Measurements from ENCODE around the gene PAK5.

Gene PAK5

DNA sequence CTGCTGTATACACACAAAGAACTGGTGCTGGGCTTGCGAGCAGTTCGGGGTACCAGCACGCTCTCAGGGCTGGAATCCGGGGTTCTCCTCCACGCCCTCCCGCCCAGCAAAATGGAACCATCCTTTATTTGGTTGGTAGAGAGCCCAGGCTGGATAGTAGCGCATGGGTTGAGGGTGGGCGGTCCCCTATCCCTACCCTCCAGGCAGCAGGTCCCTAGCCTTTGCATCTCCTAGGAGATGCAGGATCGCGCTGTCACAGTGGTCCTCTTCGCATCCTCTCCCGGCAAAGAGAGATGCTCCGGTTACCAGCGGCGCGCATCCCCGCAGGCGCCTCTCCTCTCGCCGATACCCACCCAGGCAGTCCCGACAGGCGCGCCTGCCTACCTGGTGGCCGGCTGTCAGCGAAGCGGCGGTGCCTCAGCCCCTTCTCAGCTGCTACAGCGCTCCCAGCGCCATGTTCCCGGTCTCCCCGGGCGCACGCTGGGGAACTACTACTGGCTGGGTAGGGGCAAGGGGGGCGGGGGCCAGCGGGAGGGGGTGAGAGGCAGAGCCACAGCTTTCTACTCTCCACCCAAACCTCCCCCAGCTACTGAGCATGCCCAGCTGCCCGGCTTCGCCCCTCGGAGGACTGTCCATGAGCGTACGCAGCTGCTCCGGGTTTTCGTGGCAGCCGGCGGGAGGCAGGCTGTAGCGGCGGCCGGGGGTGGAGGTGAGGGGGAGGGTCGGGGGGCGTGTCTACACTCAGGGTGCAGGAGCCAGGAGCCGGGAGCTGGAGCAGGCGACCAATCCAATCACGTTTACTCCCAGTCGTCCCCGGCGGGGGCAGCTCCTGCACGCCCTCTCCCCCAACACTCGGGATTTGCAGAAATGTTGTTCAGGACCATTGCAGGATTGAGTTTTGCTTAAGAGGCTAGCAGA is at the start of gene PAK5:
Gene PAK5, minus strand, starts transcription at position 699 of the 918 bp plus-strand sequence. CDS start 194,748 bp downstream, outside the sequence.
- no peak for DNase-seq

DNA sequence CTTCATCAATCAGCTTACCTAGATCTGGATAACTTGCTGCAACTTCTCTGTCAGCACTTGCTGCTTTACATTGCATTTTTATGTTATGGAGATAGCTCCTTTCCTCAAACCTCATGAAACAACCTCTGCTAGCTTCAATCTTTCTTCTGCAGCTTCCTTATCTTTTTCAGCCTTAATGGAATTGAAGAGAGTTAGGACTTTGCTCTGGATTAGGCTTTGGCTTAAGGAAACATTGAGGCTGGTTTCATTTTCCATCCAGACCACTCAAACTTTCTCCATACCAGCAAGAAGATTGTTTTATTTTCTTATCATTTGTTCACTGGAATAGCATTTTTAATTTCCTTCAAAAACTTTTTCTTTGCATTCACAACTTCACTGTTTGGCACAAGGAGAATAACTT is 48.8 kb upstream of the PAK5 start:
- DNase-seq, result no peak

DNA sequence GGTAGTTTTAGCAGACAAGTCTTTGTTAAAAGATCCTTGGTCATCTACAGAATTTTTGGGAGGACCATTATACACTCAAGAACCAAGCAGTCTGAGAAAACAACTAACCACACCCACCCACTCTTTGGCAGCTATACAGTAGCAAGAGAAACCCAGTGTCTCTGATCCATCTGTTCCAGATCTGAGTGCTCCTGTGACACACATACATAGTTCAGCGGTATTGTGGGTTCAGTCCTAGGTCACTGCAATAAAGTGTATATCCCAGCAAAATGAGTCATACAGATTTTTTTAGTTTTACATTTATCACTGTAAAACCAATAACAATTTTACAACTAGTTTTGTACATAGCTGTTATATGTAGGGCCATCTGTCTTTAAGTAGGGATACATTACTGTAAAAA is 47.4 kb upstream of the PAK5 start:
- no peak for DNase-seq

DNA sequence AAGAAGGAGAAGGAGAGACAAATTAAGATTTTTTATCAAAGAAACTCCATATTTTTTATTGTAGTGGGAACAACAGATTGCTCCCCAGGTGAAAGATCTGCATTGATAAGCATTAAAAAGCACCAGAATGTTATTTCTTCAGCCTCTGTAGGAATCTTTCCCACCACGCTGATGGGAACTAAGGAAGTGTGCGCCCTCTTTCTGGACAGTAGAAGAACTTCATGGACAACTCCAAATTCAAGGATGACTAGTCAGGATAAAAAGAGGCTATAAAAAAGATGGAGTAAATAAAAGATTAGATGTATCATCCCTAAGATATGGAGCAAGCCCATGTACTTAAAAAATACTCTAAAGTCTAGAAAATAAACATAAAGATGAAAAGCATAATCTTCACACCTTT is 45.8 kb upstream of the PAK5 start:
- DNase-seq, result no peak

DNA sequence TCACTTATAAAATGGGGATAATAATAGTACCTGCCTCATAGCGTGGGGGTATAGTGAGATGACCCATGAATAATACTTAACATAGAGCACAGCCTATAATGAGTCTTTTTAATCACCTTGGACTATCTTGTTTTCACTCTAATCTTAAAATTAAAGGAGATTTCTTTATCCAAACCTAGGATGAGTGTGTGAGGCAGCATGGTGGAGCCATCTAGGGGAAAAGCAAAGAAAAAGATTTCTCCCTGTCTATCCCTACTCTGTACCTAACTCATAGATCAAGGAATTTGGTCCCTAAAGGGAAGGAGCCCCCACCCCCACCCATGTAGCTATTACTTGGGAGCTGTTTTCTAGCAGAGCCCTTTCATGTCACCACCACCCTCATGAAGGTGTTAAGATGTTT is 45.2 kb upstream of the PAK5 start:
- DNase-seq, result no peak

DNA sequence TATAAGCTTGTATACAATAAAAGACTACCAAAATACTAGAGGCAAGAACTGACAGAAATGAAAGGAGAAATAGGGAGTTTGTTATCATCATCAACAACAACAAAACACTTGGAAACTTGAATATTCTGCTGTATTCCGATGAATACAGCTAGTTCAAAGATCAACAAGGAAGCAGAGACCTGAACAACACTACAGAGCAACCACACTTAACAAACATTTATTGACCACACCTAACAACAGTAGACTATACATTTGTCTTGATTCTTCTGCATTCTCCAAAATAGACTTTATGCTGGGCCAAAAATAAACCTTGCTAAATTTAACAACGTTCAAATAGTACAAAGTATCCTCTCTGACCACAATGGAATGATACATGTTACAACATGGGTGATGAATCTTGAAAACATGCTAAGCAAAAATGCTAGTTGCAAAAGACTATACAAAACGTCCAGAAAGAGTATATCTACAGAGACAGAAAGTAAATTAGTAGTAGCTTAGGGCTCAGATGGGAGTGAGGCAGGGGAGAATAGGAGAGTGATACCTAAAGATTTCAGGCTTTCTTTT is 39.1 kb upstream of the PAK5 start:
- no peak for DNase-seq

DNA sequence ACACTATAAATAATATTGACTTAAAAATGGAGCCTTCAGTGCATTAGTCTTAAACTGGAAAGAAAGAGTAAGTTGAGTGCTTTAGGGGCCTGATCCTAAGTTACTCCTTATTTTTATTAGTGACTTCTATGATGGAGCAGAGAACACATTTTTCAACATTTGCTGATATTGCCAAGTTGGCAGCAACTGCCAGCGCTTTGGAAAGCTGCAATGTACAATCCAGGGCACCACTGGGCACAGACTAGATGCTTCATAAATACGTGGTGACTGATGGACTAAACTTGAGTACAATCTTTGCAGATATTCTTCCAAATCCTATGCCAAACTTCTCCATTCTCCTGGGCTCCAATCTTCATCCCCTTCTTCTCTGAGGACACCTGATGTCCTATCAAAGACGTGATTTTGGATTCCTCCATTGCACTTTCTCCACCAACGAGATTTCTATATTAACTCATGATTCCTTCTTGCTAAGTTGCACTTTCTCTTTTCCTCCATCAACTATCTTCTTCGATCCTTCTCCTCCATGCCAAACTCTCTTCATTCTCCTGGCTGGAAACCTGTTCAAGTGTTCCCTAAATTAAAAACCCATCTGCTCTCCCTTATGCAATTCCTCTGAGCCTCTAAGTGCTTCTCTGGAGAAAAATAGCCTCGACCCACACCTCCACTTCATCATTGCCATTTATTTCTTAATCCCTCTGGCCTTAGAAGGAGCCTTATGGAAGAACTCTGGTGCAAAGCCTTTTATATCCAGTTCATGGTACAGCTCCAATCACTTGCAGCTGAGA is 28.5 kb upstream of the PAK5 start:
- no peak for DNase-seq

DNA sequence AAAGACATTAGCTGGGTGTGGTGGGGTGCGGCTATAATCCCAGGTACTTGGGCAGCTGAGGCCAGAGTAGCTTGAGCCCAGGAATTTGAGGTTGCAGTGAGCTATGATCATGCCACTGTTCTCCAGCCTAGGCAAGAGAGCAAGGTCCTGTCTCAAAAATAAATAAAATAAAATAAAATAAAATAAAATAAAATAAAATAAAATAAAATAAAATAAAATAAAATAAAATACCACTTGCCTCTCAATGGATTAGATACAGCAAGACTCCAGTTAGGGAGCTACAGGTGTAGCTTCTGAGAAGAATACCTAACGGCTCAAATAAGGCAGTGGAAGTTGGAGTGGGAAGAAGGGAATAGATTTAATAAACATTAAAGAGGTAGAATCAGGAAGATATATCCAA is 13.7 kb upstream of the PAK5 start:
- no peak for DNase-seq

DNA sequence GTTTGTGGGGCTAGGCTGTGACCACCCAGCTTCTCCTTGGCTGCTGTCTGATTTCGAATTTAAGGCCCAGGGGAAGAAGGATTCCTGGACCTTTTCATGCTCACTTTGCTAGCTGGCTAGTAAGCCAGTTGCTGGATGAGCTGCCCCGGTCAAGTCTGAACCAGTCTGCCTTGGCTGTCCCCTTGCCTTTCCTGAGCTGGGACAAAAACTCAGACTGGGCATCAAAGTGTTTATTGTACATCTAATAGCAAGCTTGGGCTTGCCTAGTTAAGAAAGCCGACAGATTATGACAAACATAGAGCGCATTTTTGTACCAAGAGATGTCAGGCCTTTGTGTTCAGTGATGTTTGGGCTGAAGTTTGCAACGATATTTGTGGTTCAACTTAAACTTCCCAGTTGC is 750 bp upstream of the PAK5 start:
- DNase-seq, result no peak

DNA sequence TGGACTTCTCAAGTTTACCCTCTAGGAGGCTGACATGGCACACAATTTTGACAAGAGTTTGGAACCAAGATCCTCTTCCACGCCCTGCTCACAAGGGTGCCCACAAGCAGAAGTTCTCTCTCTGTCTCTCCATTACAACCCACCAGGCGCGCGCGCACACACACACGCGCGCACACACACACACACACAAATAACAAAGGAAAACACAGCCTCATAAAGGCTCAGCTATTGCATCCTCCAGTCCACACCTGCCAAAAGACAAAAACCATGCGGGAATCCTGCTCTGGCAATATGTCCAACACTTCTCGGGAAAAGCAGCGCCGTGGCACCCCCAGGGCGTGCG is 870 bp downstream of the PAK5 start:
- no peak for DNase-seq

DNA sequence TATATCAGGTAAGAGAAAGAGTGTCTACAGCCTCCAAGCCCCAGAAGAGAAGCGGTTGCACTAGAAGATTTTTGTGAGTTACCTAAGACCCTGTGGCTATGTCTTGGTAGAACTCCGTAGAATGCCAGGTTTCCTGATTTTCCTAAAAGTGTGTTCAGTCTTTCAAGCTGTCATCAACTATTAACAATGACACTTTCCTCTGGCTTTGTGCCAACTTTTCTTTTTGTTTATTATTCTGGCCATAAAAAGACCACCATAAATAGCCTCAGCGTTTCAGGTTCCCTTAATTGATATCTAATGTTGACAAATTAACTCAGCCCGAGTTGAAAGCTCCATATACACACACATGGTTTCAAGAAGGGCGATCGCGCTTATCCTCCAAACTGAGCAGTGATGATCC is 1.2 kb downstream of the PAK5 start:
- DNase-seq, result no peak

DNA sequence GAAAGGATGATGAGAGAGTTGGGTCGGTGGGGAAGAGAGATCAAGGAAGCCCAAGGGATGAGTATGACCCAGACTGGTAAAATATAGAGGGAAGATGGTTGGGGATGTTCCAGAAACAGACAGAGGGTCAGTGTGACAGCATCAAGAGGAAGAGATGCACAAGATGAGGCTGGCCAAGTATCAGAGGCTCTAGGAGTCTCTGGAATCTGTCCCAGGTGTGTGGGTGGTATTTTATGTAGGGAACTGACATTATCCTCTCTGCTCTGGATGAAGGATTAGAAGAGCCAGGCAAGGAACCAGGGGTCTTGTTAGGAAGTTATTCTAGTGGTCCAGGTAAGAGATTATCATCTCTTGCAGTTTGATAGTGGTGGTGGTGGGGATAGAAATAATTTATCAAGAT is 3.6 kb downstream of the PAK5 start:
- DNase-seq, result no peak

DNA sequence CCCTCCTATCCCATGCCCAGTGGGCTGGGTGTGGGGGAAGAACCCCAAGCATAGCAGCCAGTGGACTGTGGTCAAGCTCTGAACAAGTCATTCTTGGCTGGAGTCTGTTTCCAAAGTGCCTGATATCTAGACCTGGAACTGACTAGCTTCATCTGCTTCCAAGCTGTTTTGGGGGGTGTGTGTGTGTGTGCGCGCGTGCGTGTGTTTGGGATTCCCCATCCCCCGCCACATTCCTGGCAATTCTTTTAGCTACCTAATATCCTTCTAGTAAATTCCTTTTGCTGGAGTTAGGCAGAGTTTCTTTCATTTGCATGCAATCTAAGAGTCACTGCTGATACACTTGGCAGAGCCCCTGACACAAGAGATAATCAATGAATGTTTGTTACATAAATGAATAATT is 7.8 kb downstream of the PAK5 start:
- DNase-seq, result no peak

DNA sequence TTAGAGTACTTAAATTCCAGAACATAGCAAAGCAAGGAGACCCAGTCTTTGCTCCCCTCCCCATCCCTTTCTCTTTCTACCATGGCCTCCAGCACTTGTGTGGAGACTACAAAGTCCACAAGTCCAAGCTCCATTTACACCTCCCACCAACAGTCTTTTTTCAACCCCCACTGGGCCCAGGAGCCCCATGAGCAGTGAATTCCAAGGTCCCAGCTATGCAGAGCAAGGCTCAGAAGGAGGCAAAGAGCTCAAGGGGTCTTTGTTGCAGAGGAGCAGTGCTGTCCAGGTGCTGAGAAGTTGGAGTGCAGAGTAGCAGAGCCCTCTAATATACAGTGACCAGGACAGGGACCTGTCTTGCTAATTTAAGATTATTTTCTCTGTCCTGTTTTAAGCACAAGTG is 9.0 kb downstream of the PAK5 start:
- no peak for DNase-seq

DNA sequence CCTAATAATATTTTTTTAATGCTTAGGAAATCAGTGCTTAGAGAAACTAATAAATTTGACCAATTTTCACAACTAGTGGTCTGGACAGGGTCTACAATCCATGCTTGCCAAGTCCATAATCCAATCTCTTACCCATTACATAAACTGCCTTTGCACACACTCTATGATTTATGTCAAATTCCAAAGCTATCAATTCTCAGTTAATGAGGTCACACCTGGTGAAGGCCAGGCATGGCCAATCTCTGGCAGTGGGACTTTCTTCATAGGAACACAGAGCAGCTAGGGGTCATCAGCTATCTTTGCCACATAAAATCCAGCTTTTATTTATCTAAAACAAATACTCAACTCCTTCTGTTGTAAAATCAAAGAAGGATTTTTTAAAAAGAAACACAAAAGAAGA is 21.2 kb downstream of the PAK5 start:
- DNase-seq, result no peak

DNA sequence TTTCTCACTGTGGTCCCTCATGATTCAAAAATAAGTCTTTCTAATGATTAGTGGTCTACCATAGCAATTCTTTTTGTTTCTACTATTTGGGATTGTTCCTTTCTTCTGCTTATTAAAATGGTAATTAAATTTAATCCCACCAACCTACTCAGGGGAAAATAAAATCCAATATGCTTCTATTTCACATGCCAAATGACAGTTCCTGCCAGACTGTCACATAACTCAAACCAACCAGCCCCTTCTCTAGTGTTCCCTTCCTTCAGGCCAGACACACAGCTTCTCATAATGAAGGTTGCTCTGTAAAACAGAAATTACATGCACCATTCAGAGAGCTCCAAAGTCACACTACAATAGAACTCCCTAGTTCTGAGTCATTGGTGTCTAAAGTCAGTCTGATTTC is 23.2 kb downstream of the PAK5 start:
- DNase-seq, result no peak

DNA sequence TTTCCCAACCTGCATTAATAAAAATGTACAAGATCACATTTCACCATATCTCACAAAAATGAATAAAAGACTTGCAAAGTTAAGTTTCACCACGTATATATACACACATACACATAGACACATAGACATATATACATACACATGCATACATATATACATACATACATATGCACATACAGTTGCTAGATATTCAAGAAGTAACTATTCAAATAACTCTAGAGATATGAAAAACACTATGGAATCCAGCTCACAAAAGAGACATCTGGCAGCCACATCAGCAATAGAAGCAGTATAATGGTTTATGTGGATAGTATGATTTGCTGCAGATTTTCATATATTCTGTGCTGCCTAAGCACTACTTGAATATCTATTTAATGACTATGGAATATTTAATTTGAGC is 28.1 kb downstream of the PAK5 start:
- no peak for DNase-seq

DNA sequence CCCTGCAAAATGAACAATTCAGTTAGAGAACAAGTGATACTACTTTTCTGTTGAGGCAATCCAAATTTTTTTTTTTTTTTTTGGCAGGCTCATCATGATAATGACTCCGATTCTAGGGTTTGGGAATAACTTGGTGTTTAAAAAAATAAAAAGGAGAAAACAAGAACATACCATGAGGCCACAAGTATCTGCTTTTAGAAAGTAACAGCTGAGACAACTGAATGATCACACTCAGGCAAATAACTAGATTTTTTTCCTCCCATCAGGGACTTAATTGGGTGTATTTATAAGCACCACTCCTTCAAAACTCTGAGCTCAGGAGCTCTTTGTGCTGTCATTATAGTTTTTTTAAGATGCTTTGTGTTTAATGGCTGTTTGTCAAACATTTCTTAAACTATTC is 29.6 kb downstream of the PAK5 start:
- no peak for DNase-seq

DNA sequence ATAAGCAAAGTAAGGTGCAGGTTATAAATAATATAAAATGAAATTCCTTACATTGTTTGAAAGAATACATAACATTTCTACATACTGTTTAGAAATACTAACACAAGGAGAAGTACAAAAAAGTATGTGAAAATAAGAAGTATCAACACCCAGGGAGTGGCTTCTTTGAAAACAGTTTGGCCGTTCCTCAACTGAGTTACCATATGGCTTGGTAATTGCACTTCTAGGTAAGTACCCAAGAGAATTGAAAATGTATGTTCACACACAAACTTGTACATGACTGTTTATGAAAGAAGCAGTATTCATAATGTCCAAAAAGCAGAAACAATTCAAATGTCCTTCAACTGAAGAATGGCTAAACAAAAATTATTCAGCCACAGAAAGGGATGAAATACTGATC is 30.7 kb downstream of the PAK5 start:
- DNase-seq, result no peak

DNA sequence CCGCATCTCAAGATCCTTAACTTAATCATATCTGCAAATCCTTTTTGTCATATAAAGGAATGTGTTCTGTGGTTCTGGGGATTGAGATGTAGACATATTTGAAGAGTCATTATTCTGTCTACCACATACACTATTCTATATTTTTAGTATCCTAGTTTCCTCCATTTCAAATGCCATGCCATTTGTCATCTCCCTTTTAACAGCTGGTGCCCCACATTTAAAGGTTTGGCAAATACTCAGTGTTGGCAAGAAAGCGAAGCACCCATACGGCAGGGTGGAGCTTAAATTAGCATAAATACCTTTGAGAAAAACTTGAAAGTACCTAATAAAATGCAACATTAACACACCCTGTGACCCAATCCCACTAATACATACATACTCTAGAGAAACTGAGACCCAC is 31.7 kb downstream of the PAK5 start:
- no peak for DNase-seq

DNA sequence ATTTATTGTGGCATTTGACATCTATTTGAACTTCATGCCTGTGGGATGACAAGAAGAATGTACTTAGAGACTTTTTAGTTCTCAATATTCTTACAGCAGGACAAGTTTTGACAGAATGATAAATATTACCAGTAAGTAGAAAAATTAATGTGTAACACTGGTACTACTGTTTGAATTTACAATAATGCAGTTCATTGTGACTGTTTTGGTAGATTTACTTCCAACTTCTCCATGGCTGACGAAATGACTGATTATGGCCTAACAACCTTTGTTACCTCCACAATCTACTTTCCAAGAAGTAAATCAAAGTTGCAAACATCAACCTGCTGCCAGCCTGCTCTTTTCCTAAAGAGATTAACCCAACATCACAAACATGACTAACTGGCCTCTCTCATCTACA is 38.5 kb downstream of the PAK5 start:
- no peak for DNase-seq

DNA sequence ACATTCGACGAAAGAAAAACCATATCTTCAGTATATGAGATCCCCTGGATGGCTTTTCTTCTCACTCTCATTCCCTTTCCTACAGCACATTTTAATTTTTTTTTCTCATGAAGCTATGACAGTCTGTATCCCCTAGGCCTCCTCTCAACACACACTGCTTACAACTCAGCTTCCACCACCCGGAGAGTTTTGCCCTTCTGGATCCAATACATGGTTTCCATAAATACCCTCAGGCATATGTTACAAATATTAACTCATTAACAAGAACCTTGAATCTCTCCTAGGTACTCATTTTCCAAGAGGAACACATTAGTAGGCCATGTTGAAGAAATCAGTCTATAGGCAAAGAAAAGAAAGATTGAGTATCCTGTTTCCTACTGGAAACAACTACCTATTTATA is 44.0 kb downstream of the PAK5 start:
- no peak for DNase-seq

DNA sequence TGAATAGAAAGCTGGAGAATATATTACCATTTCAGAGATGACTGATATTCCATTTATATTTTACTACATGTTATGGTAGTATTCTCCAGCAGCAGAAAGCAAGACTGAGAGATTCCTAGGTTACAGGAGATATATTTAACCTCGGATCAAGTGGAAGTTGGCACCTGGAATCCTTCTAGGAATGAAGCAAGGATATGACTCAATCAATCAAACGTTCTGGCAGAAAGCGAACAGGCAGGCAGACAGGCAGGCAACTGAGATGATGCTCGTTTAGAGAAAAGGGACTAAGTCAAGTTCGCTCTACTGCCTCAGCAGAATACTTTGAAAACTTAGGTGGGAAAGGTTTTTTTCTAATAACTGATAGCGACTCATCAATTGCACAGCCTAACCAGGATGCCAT is 46.2 kb downstream of the PAK5 start:
- DNase-seq, result no peak

DNA sequence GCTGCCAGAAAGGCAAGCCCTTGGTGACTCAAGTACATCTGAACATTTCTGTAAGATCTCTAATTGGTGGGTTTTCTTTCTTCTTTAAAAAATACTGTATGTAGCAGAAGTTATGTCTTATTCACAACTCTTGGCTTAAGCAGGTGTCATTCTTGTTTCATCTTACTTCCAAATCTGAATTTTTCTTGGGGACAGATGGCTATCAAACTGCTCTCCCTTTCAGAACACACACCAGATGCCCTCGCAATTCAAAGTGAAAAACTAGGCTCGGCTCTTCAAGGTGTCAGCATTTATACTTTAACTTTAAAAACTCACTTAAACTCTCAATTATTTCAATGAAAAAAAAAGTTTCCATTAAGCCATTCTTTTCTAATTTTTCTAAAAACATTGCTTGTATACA is 49.7 kb downstream of the PAK5 start:
- no peak for DNase-seq

Data from activated CD4-positive, alpha-beta T cell treated with anti-CD3 and anti-CD28 coated beads for 1 hour (primary cell).